DOHH2 (cell line): ENCODE data around the gene LRRC27.

ENCODE experiments used
- H3F3A ChIP-seq: fragments of 200-600 bp; sonication (generic), shearing (Covaris generic); 2 replicates; pipeline ENCODE4 v1.6.0; 2016; ENCODE audit warnings: antibody characterized with exemption, mild to moderate bottlenecking; ENCODE audit not compliant: control insufficient read depth, insufficient read depth
- H3K27ac ChIP-seq: fragments of 200-600 bp; sonication (generic); 2 replicates; pipeline ENCODE4 v1.5.1; 2014; ENCODE audit warnings: low read depth, mild to moderate bottlenecking, low read length, moderate library complexity
- H3K27me3 ChIP-seq: fragments of 200-600 bp; sonication (generic); 2 replicates; pipeline ENCODE4 v1.6.1; 2014; ENCODE audit warnings: mild to moderate bottlenecking, low read length, mixed read lengths; ENCODE audit not compliant: control insufficient read depth
- H3K36me3 ChIP-seq: fragments of 200-600 bp; sonication (generic); 2 replicates; pipeline ENCODE4 v1.6.1; 2014; ENCODE audit warnings: mild to moderate bottlenecking, low read length, moderate library complexity, mixed read lengths; ENCODE audit not compliant: control insufficient read depth
- H3K4me1 ChIP-seq: fragments of 200-600 bp; sonication (generic); 2 replicates; pipeline ENCODE4 v1.6.1; 2014; ENCODE audit warnings: mild to moderate bottlenecking, low read length, mixed read lengths; ENCODE audit not compliant: control insufficient read depth
- H3K4me2 ChIP-seq: fragments of 200-600 bp; sonication (generic); 2 replicates; pipeline ENCODE4 v1.6.0; 2014; ENCODE audit warnings: mild to moderate bottlenecking, low read length, moderate library complexity
- H3K4me3 ChIP-seq: fragments of 200-600 bp; sonication (generic); 2 replicates; pipeline ENCODE4 v1.5.1; 2014; ENCODE audit warnings: mild to moderate bottlenecking, low read length, mixed read lengths
- H3K79me2 ChIP-seq: fragments of 200-600 bp; sonication (generic); 2 replicates; pipeline ENCODE4 v1.6.1; 2014; ENCODE audit warnings: mild to moderate bottlenecking, low read length, mixed read lengths; ENCODE audit not compliant: control insufficient read depth
- H3K9me2 ChIP-seq: fragments of 200-600 bp; sonication (generic); replicated peaks from 2 replicates; pipeline ENCODE4 v1.6.1; 2014; ENCODE audit warnings: mild to moderate bottlenecking, low read length, mixed read lengths; ENCODE audit not compliant: control insufficient read depth
- H3K9me3 ChIP-seq: fragments of 200-600 bp; sonication (generic); 2 replicates; pipeline ENCODE4 v1.6.1; 2014; ENCODE audit warnings: antibody characterized with exemption, low read length, mixed read lengths; ENCODE audit not compliant: control insufficient read depth, insufficient read depth
- H4K20me1 ChIP-seq: fragments of 200-600 bp; sonication (generic); 2 replicates; pipeline ENCODE4 v1.6.0; 2014; ENCODE audit warnings: low read depth, mild to moderate bottlenecking, antibody characterized with exemption, low read length, moderate library complexity; ENCODE audit not compliant: control insufficient read depth, insufficient read depth
- CTCF ChIP-seq: fragments of 200-600 bp; sonication (generic); IDR thresholded peaks from one replicate; pipeline ENCODE4 v1.5.1; 2014; ENCODE audit warnings: antibody characterized with exemption, mild to moderate bottlenecking, low read depth, low read length; ENCODE audit not compliant: poor library complexity, severe bottlenecking
- EZH2phosphoT487 ChIP-seq: fragments of 200-600 bp; sonication (generic); IDR thresholded peaks from 2 replicates; pipeline ENCODE4 v1.6.1; 2017; ENCODE audit warnings: borderline replicate concordance, mild to moderate bottlenecking, antibody characterized with exemption, low read length, moderate library complexity, mixed read lengths

The LRRC27 gene

GRCh38 chr10:132347211-132347930 lies 15.4 kb downstream of the LRRC27 start:
- Histone ChIP-seq H4K20me1 (no peaks in the 10 kb centered on the region), H3K36me3 (no peaks in the 10 kb centered on the region), H3K9me2 (no peaks in the 10 kb centered on the region), H3K9me3 (no peaks in the 10 kb centered on the region), H3K4me1 (no peaks in the 10 kb centered on the region), H3K4me3 (no peak overlapping the region), H3K79me2 (no peaks in the 10 kb centered on the region), H3K27ac (no peak overlapping the region), H3K27me3 (no peaks in the 10 kb centered on the region), H3F3A (no peaks in the 10 kb centered on the region), H3K4me2 (no peak overlapping the region)
- TF ChIP-seq EZH2phosphoT487 (no peak), CTCF (no peak)

GRCh38 chr10:132347931-132348267 lies 15.9 kb downstream of the LRRC27 start:
- H3K4me1 ChIP-seq = no peaks in the 10 kb centered on the region
- H3K9me3 ChIP-seq = no peaks in the 10 kb centered on the region
- H3K79me2 ChIP-seq = no peaks in the 10 kb centered on the region
- H3K4me2 ChIP-seq = no peak overlapping the region
- no peaks in the 10 kb centered on the region for H3K36me3 ChIP-seq
- H3K27me3 ChIP-seq = no peaks in the 10 kb centered on the region
- no peaks in the 10 kb centered on the region for H4K20me1 ChIP-seq
- no peaks in the 10 kb centered on the region for H3K9me2 ChIP-seq
- H3K27ac ChIP-seq = no peak overlapping the region
- TF ChIP-seq EZH2phosphoT487 (no peak), CTCF (no peak)
- H3K4me3 ChIP-seq = no peak overlapping the region
- no peaks in the 10 kb centered on the region for H3F3A ChIP-seq

- Histone ChIP-seq H3K4me2 (no peak overlapping the region), H3K27ac (no peak overlapping the region), H3K9me2 (no peaks in the 10 kb centered on the region), H3K79me2 (no peaks in the 10 kb centered on the region), H3K36me3 (no peaks in the 10 kb centered on the region), H3K4me1 (no peaks in the 10 kb centered on the region), H4K20me1 (no peaks in the 10 kb centered on the region), H3K27me3 (no peaks in the 10 kb centered on the region), H3K4me3 (no peak overlapping the region), H3F3A (no peaks in the 10 kb centered on the region), H3K9me3 (no peaks in the 10 kb centered on the region)
- TF ChIP-seq EZH2phosphoT487 = no peak
- no peak for TF ChIP-seq CTCF
Measured at GRCh38 chr10:132349766-132350165, 17.8 kb downstream of the LRRC27 start.
